Smooth muscle cell (in vitro differentiated cells): ENCODE measurements around the gene MPRIP. TPM values are rescaled to one million over a fixed set of nuclear protein-coding genes. Genes with fewer than 3 reads are reported as not detected.

Experiments used
- DNase-seq: peaks from one replicate; lab custom pipeline; 2025; ENCODE audit not compliant: unreplicated experiment; lab: John Stamatoyannopoulos, UW
- H2AFZ ChIP-seq: fragments of 200-600 bp; sonication (generic); 2 replicates; pipeline ENCODE4 v1.6.0; 2016; ENCODE audit warnings: antibody characterized with exemption, low read depth, mild to moderate bottlenecking
- H3F3A ChIP-seq: fragments of 200-600 bp; sonication (generic); 2 replicates; pipeline ENCODE4 v1.6.0; 2017; ENCODE audit warnings: antibody characterized with exemption, low read depth
- H3K27ac ChIP-seq: fragments of 200-600 bp; sonication (generic); 2 replicates; pipeline ENCODE4 v1.5.1; 2016; ENCODE audit warnings: low read depth, mild to moderate bottlenecking
- H3K27me3 ChIP-seq: fragments of 200-600 bp; sonication (generic); 2 replicates; pipeline ENCODE4 v1.6.1; 2016; ENCODE audit warnings: low read depth, mild to moderate bottlenecking
- H3K36me3 ChIP-seq: fragments of 200-600 bp; sonication (generic); 2 replicates; pipeline ENCODE4 v1.5.1; 2016; ENCODE audit warnings: low read depth
- H3K4me1 ChIP-seq: fragments of 200-600 bp; sonication (generic); 2 replicates; pipeline ENCODE4 v1.5.1; 2016; ENCODE audit warnings: low read depth
- H3K4me2 ChIP-seq: fragments of 200-600 bp; sonication (generic); 2 replicates; pipeline ENCODE4 v1.6.0; 2016; ENCODE audit warnings: mild to moderate bottlenecking
- H3K4me3 ChIP-seq: fragments of 200-600 bp; sonication (generic); 2 replicates; pipeline ENCODE4 v1.5.1; 2016; ENCODE audit warnings: mild to moderate bottlenecking
- H3K79me2 ChIP-seq: fragments of 200-600 bp; sonication (generic); 2 replicates; pipeline ENCODE4 v1.6.0; 2016; ENCODE audit warnings: low read depth, mild to moderate bottlenecking
- H3K9ac ChIP-seq: fragments of 200-600 bp; sonication (generic); 2 replicates; pipeline ENCODE4 v1.6.0; 2016; ENCODE audit warnings: low read depth
- H3K9me3 ChIP-seq: fragments of 200-600 bp; sonication (generic); replicated peaks from 2 replicates; pipeline ENCODE4 v1.5.1; 2016; ENCODE audit warnings: low read depth
- H4K20me1 ChIP-seq: fragments of 200-600 bp; sonication (generic); 2 replicates; pipeline ENCODE4 v1.6.0; 2016; ENCODE audit warnings: low read depth
- WGBS: methylation state at CpG from one replicate; pipeline ENCODE4 v1.1.7; 2016; ENCODE audit warnings: low lambda C conversion rate; 5-methylcytosine and 5-hydroxymethylcytosine counted together
- polyA plus RNA-seq: library from polyadenylated mRNA; unstranded; fragments of >200 nt; fragmentation: Nextera tagmentation; extraction: Ambion mirVana; gene quantifications from 2 replicates; pipeline ENCODE4 v1.2.1, GENCODE V29; 2016
- total RNA-seq: library from RNA; depleted of rRNA; stranded (reverse); fragments of >200 nt; gene quantifications from 2 replicates; pipeline ENCODE4 v1.2.3, GENCODE V29; 2014
- TF ChIP-seq, protein P1 (sequence below): fragments of 200-600 bp; sonication (generic); IDR thresholded peaks from 2 replicates; pipeline ENCODE4 v1.5.1; 2017; ENCODE audit warnings: borderline replicate concordance, mild to moderate bottlenecking, antibody characterized with exemption; ENCODE audit not compliant: insufficient read depth, poor library complexity, severe bottlenecking

The MPRIP gene
- total and polyA plus RNA-seq, 2 experiments from 2014 or later = 58.8 to 69.3 TPM

DNA sequence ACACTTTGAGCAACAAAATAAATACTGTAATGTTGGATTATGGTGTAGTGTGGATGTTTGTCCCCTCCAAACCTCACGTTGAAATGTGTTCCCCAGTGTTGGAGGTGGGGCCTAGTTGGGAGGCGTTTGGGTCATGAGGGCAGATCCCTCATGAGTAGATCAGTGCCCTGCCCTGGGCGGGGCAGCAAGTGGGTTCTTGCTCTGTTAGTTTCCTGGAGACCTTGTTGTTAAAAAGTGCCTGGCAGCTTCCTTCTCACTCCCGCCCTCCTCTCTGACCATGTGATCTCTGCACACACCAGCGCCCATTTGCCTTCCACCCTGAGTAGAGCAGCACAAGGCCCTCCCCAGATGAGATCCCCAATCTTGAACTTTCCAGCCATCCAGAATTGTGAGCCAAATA lies 67.7 kb downstream of the MPRIP start:
- H3K4me1 ChIP-seq = peaks cover 20% of the 10 kb centered on the region

GRCh38 chr17:17110520-17110919 lies 68.3 kb downstream of the MPRIP start:
- Histone ChIP-seq H3K36me3 (no peaks in the 10 kb centered on the region), H3K27me3 (no peaks in the 10 kb centered on the region), H2AFZ (no peak overlapping the region), H3K4me2 (no peak overlapping the region), H3K9me3 (no peaks in the 10 kb centered on the region), H4K20me1 (peaks cover 100% of the 10 kb centered on the region), H3K9ac (no peak overlapping the region), H3K4me3 (no peak overlapping the region), H3K27ac (no peak overlapping the region), H3F3A (peaks cover 7% of the 10 kb centered on the region), H3K4me1 (peaks cover 20% of the 10 kb centered on the region), H3K79me2 (peaks cover 76% of the 10 kb centered on the region)
- DNase-seq = no peak
- 91% methylated on average over 5 of the region's 5 CpGs for WGBS
- TF ChIP-seq, protein P1, sequence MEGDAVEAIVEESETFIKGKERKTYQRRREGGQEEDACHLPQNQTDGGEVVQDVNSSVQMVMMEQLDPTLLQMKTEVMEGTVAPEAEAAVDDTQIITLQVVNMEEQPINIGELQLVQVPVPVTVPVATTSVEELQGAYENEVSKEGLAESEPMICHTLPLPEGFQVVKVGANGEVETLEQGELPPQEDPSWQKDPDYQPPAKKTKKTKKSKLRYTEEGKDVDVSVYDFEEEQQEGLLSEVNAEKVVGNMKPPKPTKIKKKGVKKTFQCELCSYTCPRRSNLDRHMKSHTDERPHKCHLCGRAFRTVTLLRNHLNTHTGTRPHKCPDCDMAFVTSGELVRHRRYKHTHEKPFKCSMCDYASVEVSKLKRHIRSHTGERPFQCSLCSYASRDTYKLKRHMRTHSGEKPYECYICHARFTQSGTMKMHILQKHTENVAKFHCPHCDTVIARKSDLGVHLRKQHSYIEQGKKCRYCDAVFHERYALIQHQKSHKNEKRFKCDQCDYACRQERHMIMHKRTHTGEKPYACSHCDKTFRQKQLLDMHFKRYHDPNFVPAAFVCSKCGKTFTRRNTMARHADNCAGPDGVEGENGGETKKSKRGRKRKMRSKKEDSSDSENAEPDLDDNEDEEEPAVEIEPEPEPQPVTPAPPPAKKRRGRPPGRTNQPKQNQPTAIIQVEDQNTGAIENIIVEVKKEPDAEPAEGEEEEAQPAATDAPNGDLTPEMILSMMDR = no peak

More for the DNA sequence above, 67.7 kb downstream of the MPRIP start:
- no peak overlapping the region for H3K9ac ChIP-seq
- WGBS = 91% methylated on average over 5 of the region's 5 CpGs
- H3K4me2 ChIP-seq = no peak overlapping the region
- H2AFZ ChIP-seq = no peak overlapping the region
- no peak overlapping the region for H3K4me3 ChIP-seq
- peaks cover 7% of the 10 kb centered on the region for H3F3A ChIP-seq
- no peak overlapping the region for H3K27ac ChIP-seq
- no peaks in the 10 kb centered on the region for H3K36me3 ChIP-seq
- no peak for DNase-seq
- peaks cover 78% of the 10 kb centered on the region for H3K79me2 ChIP-seq
- no peaks in the 10 kb centered on the region for H3K27me3 ChIP-seq
- peaks cover 100% of the 10 kb centered on the region for H4K20me1 ChIP-seq
- no peaks in the 10 kb centered on the region for H3K9me3 ChIP-seq
- TF ChIP-seq, protein P1 = no peak

DNA sequence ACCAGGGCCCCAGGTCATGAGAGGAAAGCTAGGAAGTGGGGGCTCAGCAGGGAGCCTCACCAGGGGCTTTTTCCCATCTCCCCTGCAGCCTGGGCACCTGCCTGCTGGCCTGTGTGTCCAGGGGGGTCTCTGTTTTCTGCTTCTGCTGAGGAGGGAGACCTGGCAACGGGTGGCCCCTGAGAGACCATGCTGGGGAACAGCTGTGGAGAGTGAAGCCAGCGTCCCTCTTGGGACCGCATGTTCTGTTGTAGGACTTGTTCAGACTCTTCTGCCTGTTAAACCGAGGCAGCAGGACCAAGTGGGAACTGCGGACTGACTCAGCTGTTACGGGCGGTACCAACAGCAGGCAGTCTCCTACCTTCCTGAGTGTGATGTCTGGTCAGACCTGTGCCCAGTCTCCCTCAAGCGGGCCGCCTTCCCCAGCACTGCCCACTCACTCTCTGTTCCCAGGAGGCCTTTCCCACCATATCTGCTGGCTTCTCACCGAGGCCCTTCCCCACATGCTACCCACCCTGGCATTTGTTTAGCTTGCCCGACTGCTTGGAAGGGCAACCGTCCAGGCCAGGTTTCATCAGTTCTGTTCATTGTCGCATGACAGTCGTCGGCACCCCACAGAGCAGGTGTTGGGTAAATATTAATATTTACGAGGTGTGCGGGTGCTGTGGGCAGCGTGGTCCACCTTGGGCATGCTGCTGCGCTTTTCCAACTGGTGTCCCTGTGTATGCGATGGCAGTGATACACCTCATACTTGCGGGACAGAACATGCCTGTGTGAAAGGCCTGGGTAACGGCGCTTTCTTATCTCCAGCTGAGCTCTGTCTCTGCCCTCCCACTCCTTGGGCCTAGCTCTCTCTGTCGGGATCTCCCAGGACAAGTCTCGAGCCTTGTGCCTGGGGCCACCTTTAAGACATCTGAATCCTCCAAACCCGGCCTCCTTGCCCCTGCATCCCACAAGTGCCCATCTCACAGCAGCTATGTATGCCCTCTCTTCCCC lies 69.4 kb downstream of the MPRIP start:
- no peak overlapping the region for H3K27ac ChIP-seq
- no peak overlapping the region for H3K4me2 ChIP-seq
- H2AFZ ChIP-seq = no peak overlapping the region
- TF ChIP-seq, protein P1 = no peak
- no peaks in the 10 kb centered on the region for H3K27me3 ChIP-seq
- H3F3A ChIP-seq = peaks cover 7% of the 10 kb centered on the region
- no peak overlapping the region for H3K4me3 ChIP-seq
- H3K4me1 ChIP-seq = peaks cover 19% of the 10 kb centered on the region
- no peaks in the 10 kb centered on the region for H3K9me3 ChIP-seq
- H3K79me2 ChIP-seq = peaks cover 81% of the 10 kb centered on the region
- 82% methylated on average over 25 of the region's 26 CpGs for WGBS
- H3K9ac ChIP-seq = no peak overlapping the region
- DNase-seq = no peak
- H3K36me3 ChIP-seq = no peaks in the 10 kb centered on the region
- peaks cover 100% of the 10 kb centered on the region for H4K20me1 ChIP-seq
